Trophoblast cell (in vitro differentiated cells and primary cell): ENCODE data around the gene RBM47.
"Not testable (repeated sequence)": the region's sequence is repeated elsewhere in the genome, so short reads cannot be mapped to it uniquely, and the experiment has no call there.

ENCODE experiments used
- DNase-seq, 2 donors: peaks; one replicate each; pipeline ENCODE4 v3.0.0-alpha.2; 2016
- H2AFZ ChIP-seq: 2 replicates; pipeline ENCODE4 v1.6.1; 2013; ENCODE audit warnings: low read length, moderate library complexity, mild to moderate bottlenecking; ENCODE audit not compliant: insufficient read depth, poor library complexity
- H2AK5ac ChIP-seq: 2 replicates; pipeline ENCODE4 v1.6.1; 2013; ENCODE audit warnings: mild to moderate bottlenecking, low read length
- H2BK120ac ChIP-seq: 2 replicates; pipeline ENCODE4 v1.6.1; 2013; ENCODE audit warnings: low read length, mild to moderate bottlenecking, moderate library complexity; ENCODE audit not compliant: insufficient read depth, poor library complexity
- H2BK12ac ChIP-seq: 2 replicates; pipeline ENCODE4 v1.6.1; 2013; ENCODE audit warnings: mild to moderate bottlenecking, low read length, moderate library complexity
- H2BK5ac ChIP-seq: 2 replicates; pipeline ENCODE4 v1.6.1; 2013; ENCODE audit warnings: low read length, low read depth, moderate library complexity, mild to moderate bottlenecking; ENCODE audit not compliant: poor library complexity
- H3K14ac ChIP-seq: 2 replicates; pipeline ENCODE4 v1.6.1; 2013; ENCODE audit warnings: mild to moderate bottlenecking, low read length
- H3K18ac ChIP-seq: 2 replicates; pipeline ENCODE4 v1.6.1; 2013; ENCODE audit warnings: mild to moderate bottlenecking, low read length
- H3K23ac ChIP-seq: 2 replicates; pipeline ENCODE4 v1.6.1; 2013; ENCODE audit warnings: low read length
- H3K27ac ChIP-seq: 2 replicates; pipeline ENCODE4 v1.5.1; 2013; ENCODE audit warnings: low read depth, mild to moderate bottlenecking, inconsistent platforms, low read length, moderate library complexity
- H3K27me3 ChIP-seq: 2 replicates; pipeline ENCODE4 v1.6.1; 2013; ENCODE audit warnings: inconsistent platforms, mild to moderate bottlenecking, low read length, moderate library complexity; ENCODE audit not compliant: insufficient read depth
- H3K36me3 ChIP-seq, 2 experiments: 1 replicate in 1 of 2; 2 replicates in 1 of 2; pipeline ENCODE4 v1.6.1; 2013; ENCODE audit warnings: low read length in 2 of 2, mild to moderate bottlenecking in 2 of 2, moderate library complexity in 1 of 2; ENCODE audit not compliant: insufficient read depth in 2 of 2, control insufficient read depth in 1 of 2
- H3K4ac ChIP-seq: 2 replicates; pipeline ENCODE4 v1.6.1; 2013; ENCODE audit warnings: low read depth, mild to moderate bottlenecking, low read length, moderate library complexity
- H3K4me1 ChIP-seq, 2 experiments: 1 replicate in 1 of 2; 2 replicates in 1 of 2; pipeline ENCODE4 v1.6.1; 2013; ENCODE audit warnings: low read length in 2 of 2, mild to moderate bottlenecking in 2 of 2, moderate library complexity in 1 of 2; ENCODE audit not compliant: insufficient read depth in 2 of 2, control insufficient read depth in 1 of 2
- H3K4me2 ChIP-seq: 2 replicates; pipeline ENCODE4 v1.6.1; 2013; ENCODE audit warnings: inconsistent platforms, mild to moderate bottlenecking, low read length, moderate library complexity
- H3K4me3 ChIP-seq: 2 replicates; pipeline ENCODE4 v1.5.1; 2013; ENCODE audit warnings: mild to moderate bottlenecking, low read depth, low read length, inconsistent platforms
- H3K79me1 ChIP-seq: one replicate; pipeline ENCODE4 v1.6.1; 2013; ENCODE audit warnings: low read length
- H3K79me2 ChIP-seq: 2 replicates; pipeline ENCODE4 v1.6.1; 2013; ENCODE audit warnings: low read length, mild to moderate bottlenecking; ENCODE audit not compliant: control insufficient read depth, insufficient read depth, poor library complexity
- H3K9ac ChIP-seq: 2 replicates; pipeline ENCODE4 v1.6.1; 2013; ENCODE audit warnings: mild to moderate bottlenecking, low read length
- H3K9me3 ChIP-seq: 2 replicates; pipeline ENCODE4 v1.6.1; 2013; ENCODE audit warnings: low read depth, mild to moderate bottlenecking, control low read depth, inconsistent platforms, low read length; ENCODE audit not compliant: insufficient read depth
- H4K12ac ChIP-seq: 2 replicates; pipeline ENCODE4 v1.6.1; 2013; ENCODE audit warnings: low read depth, mild to moderate bottlenecking, low read length, moderate library complexity
- H4K8ac ChIP-seq: 2 replicates; pipeline ENCODE4 v1.6.1; 2013; ENCODE audit warnings: low read depth, mild to moderate bottlenecking, low read length, moderate library complexity
- H4K91ac ChIP-seq: one replicate; pipeline ENCODE4 v1.6.1; 2013; ENCODE audit warnings: low read depth, mild to moderate bottlenecking, low read length, moderate library complexity
- WGBS: extraction: QIAGEN DNeasy Blood & Tissue Kit; methylation state at CpG from one replicate; pipeline ENCODE4 v1.1.7; 2013; ENCODE audit warnings: missing lambda C conversion rate; ENCODE audit not compliant: insufficient read length, insufficient coverage; ENCODE audit errors: extremely low coverage; 5-methylcytosine and 5-hydroxymethylcytosine counted together

Gene RBM47

GRCh38 chr4:40563401-40563800 lies 66.3 kb downstream of the RBM47 start:
- peak overlapping the region; percentile 19 for H3K18ac ChIP-seq
- peak in 1 of 2 donors; percentile 77 for DNase-seq
- H3K4me2 ChIP-seq = no peak overlapping the region
- no peak overlapping the region for H3K9ac ChIP-seq
- H3K36me3 ChIP-seq = no peaks in the 10 kb centered on the region
- H3K4ac ChIP-seq = no peak overlapping the region
- peak overlapping the region; percentile 6 for H2BK120ac ChIP-seq
- no peak overlapping the region for H3K4me3 ChIP-seq
- H3K79me1 ChIP-seq = peaks cover 17% of the 10 kb centered on the region
- peaks cover 2% of the 10 kb centered on the region for H3K79me2 ChIP-seq
- peak overlapping the region; percentile 11 for H4K8ac ChIP-seq
- H2AFZ ChIP-seq = no peak overlapping the region
- H3K4me1 ChIP-seq = peaks cover 15 to 26% of the 10 kb centered on the region in 2 experiments
- peak overlapping the region; percentile 59 for H3K27ac ChIP-seq
- peak overlapping the region; percentile 12 for H2BK12ac ChIP-seq
- no peaks in the 10 kb centered on the region for H3K27me3 ChIP-seq
- H2BK5ac ChIP-seq = peak overlapping the region; percentile 45
- H3K9me3 ChIP-seq = no peaks in the 10 kb centered on the region
- peak overlapping the region; percentile 41 for H4K91ac ChIP-seq
- no peak overlapping the region for H3K23ac ChIP-seq
- no peak overlapping the region for H2AK5ac ChIP-seq
- H4K12ac ChIP-seq = no peak overlapping the region
- no CpG with 5 or more reads among the region's 4 CpGs for WGBS
- H3K14ac ChIP-seq = peak overlapping the region; percentile 64

- Histone ChIP-seq H3K4me1 (peaks cover 15 to 26% of the 10 kb centered on the region in 2 experiments), H3K23ac (no peak overlapping the region), H3K4ac (peak overlapping the region; percentile 22), H2AK5ac (no peak overlapping the region), H3K4me2 (no peak overlapping the region), H3K27ac (peak overlapping the region; percentile 39), H3K18ac (no peak overlapping the region), H2BK120ac (peak overlapping the region; percentile 18), H2BK12ac (no peak overlapping the region), H3K4me3 (no peak overlapping the region), H3K27me3 (no peaks in the 10 kb centered on the region), H4K12ac (no peak overlapping the region), H3K36me3 (no peaks in the 10 kb centered on the region), H4K91ac (peak overlapping the region; percentile 47), H4K8ac (no peak overlapping the region), H3K14ac (no peak overlapping the region), H2BK5ac (peak overlapping the region; percentile 49), H3K79me2 (peaks cover 2% of the 10 kb centered on the region), H3K9me3 (no peaks in the 10 kb centered on the region), H3K79me1 (peaks cover 17% of the 10 kb centered on the region), H2AFZ (no peak overlapping the region), H3K9ac (no peak overlapping the region)
- DNase-seq = peak in 1 of 2 donors; percentile 65
- WGBS = no CpG with 5 or more reads among the region's 7 CpGs
These were observed 67.0 kb downstream of the RBM47 start for GRCh38 chr4:40562681-40563080.

GRCh38 chr4:40562208-40562607 lies 67.5 kb downstream of the RBM47 start:
- peaks cover 15 to 26% of the 10 kb centered on the region in 2 experiments for H3K4me1 ChIP-seq
- H3K18ac ChIP-seq = no peak overlapping the region
- H2AK5ac ChIP-seq = no peak overlapping the region
- no peaks in the 10 kb centered on the region for H3K36me3 ChIP-seq
- peak overlapping the region; percentile 47 for H4K91ac ChIP-seq
- peak in 1 of 2 donors; percentile 49 for DNase-seq
- no peak overlapping the region for H4K8ac ChIP-seq
- no CpG with 5 or more reads among the region's 6 CpGs for WGBS
- H3K23ac ChIP-seq = no peak overlapping the region
- peaks cover 2% of the 10 kb centered on the region for H3K79me2 ChIP-seq
- no peaks in the 10 kb centered on the region for H3K27me3 ChIP-seq
- H2BK120ac ChIP-seq = no peak overlapping the region
- H2BK5ac ChIP-seq = no peak overlapping the region
- H3K79me1 ChIP-seq = peaks cover 17% of the 10 kb centered on the region
- H3K4me3 ChIP-seq = no peak overlapping the region
- no peak overlapping the region for H2BK12ac ChIP-seq
- peak overlapping the region; percentile 3 for H3K27ac ChIP-seq
- no peak overlapping the region for H3K4me2 ChIP-seq
- H3K14ac ChIP-seq = no peak overlapping the region
- H3K9me3 ChIP-seq = no peaks in the 10 kb centered on the region
- no peak overlapping the region for H4K12ac ChIP-seq
- H3K9ac ChIP-seq = no peak overlapping the region
- H3K4ac ChIP-seq = no peak overlapping the region
- H2AFZ ChIP-seq = no peak overlapping the region

- not testable (repeated sequence) for H2BK120ac ChIP-seq, H3K36me3 ChIP-seq, H3K23ac ChIP-seq, H4K91ac ChIP-seq, H3K79me2 ChIP-seq, H4K8ac ChIP-seq, H2BK12ac ChIP-seq, H3K4me3 ChIP-seq, H2BK5ac ChIP-seq, H3K4ac ChIP-seq, H2AFZ ChIP-seq, H3K14ac ChIP-seq, H3K18ac ChIP-seq, H4K12ac ChIP-seq, H2AK5ac ChIP-seq, H3K4me2 ChIP-seq, H3K27me3 ChIP-seq, H3K9me3 ChIP-seq, H3K9ac ChIP-seq
- H3K4me1 ChIP-seq = peaks cover 15 to 26% of the 10 kb centered on the region in 2 experiments
- peak overlapping the region; percentile 3 for H3K27ac ChIP-seq
- no CpG with 5 or more reads among the region's 7 CpGs for WGBS
- peak in 1 of 2 donors; percentile 40 for DNase-seq
- H3K79me1 ChIP-seq = peaks cover 17% of the 10 kb centered on the region
These were observed 68.0 kb downstream of the RBM47 start for GRCh38 chr4:40561543-40562177.
